Measurements from ENCODE around the gene SPINK2. TPM values are rescaled to one million over a fixed set of nuclear protein-coding genes. Genes with fewer than 3 reads are reported as not detected.

SPINK2 gene
- total and polyA plus RNA-seq, 2 of the 13 experiments (the other 11 are each of a cell fraction or from before 2014, with no cell fraction given), result not detected

DNA sequence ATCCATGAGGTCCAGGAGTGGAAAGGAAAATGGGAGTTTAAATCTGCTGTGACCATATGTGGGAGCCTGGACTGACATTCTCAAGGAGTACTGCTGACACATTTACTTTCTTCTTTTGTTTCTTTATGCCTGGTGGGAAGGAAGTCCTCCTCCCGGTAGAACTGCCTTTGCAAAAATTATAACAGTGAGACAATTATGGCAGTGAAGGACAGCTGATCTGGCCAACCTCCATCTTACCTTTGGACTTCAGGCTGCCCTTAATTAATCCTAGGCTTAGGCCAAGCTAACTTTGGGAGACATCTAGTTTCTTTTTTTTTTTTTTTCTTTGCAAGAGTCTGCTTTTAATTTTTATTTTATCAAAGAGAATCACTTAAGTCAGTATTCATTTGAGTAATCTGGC is 61.3 kb downstream of the SPINK2 start:
- intact Hi-C loops (cut with micrococcal nuclease; ENCODE audit: unreplicated experiment) (no loop called here), in situ Hi-C loops (cut with HindIII; ENCODE audit: extremely low pct_ligation_motif_present, low pct_unique_long_range_greater_than_20kb) (no loop called here)
- CTCF ChIA-PET (ENCODE audit: low intra/inter-chr PET ratio, low total read pairs), result no interaction called here
- no peak overlapping the region for H3K27ac ChIP-seq (ENCODE audit: extremely low read length, insufficient read depth, low read length)
- POLR2A ChIA-PET, result no interaction called here
- no peaks in the 10 kb centered on the region for H3K79me2 ChIP-seq (ENCODE audit: insufficient read depth, low read length)
- H3K36me3 ChIP-seq (replicated peaks in 1 of 2; ENCODE audit: control insufficient read depth in 1 of 2, insufficient read depth in 2 of 2, low read length in 2 of 2), result no peaks in the 10 kb centered on the region
- DNase-seq (ENCODE audit: low spot score) (no peak), ATAC-seq (no peak), FAIRE-seq (no peak)
- H3K4me2 ChIP-seq (ENCODE audit: low read depth, low read length), result no peak overlapping the region
- no peak overlapping the region for H3K9ac ChIP-seq (ENCODE audit: insufficient read depth, low read depth, low read length)
- WGBS (ENCODE audit: low lambda C conversion rate), result 71% methylated on average over 1 of the region's 1 CpG
- no TSS peak for BruUV-seq (replicated peaks)
- H2AFZ ChIP-seq (ENCODE audit: low read length), result no peak overlapping the region
- no peaks in the 10 kb centered on the region for H4K20me1 ChIP-seq (ENCODE audit: insufficient read depth, low read length)
- no peak overlapping the region for H3K4me3 ChIP-seq (replicated peaks in 1 of 3; ENCODE audit: insufficient read depth in 1 of 3, low read depth in 2 of 3, low read length in 3 of 3)
- no peaks in the 10 kb centered on the region for H3K4me1 ChIP-seq (ENCODE audit: insufficient read depth, low read length)
- H3K9me3 ChIP-seq (ENCODE audit: low read length), result no peaks in the 10 kb centered on the region
- TF ChIP-seq SNRNP70 (IDR thresholded peaks at IDR 0.05; ENCODE audit: low read depth, low read length) (no peak), TCF12 (IDR thresholded peaks at IDR 0.05) (no peak), TCF12 (CRISPR knock-in tag; IDR thresholded peaks at IDR 0.05) (no peak), LCORL (IDR thresholded peaks at IDR 0.05) (no peak), LCORL (CRISPR knock-in tag; IDR thresholded peaks at IDR 0.05) (no peak), SP1 (IDR thresholded peaks at IDR 0.05) (no peak), SP1 (CRISPR knock-in tag; IDR thresholded peaks at IDR 0.05) (no peak), ZNF20 (CRISPR knock-in tag; IDR thresholded peaks at IDR 0.05) (no peak), WIZ (CRISPR knock-in tag; IDR thresholded peaks at IDR 0.05) (no peak), RBM22 (optimal IDR thresholded peaks at IDR 0.05; ENCODE audit: low read length) (no peak)
- TF ChIP-seq, protein P1, sequence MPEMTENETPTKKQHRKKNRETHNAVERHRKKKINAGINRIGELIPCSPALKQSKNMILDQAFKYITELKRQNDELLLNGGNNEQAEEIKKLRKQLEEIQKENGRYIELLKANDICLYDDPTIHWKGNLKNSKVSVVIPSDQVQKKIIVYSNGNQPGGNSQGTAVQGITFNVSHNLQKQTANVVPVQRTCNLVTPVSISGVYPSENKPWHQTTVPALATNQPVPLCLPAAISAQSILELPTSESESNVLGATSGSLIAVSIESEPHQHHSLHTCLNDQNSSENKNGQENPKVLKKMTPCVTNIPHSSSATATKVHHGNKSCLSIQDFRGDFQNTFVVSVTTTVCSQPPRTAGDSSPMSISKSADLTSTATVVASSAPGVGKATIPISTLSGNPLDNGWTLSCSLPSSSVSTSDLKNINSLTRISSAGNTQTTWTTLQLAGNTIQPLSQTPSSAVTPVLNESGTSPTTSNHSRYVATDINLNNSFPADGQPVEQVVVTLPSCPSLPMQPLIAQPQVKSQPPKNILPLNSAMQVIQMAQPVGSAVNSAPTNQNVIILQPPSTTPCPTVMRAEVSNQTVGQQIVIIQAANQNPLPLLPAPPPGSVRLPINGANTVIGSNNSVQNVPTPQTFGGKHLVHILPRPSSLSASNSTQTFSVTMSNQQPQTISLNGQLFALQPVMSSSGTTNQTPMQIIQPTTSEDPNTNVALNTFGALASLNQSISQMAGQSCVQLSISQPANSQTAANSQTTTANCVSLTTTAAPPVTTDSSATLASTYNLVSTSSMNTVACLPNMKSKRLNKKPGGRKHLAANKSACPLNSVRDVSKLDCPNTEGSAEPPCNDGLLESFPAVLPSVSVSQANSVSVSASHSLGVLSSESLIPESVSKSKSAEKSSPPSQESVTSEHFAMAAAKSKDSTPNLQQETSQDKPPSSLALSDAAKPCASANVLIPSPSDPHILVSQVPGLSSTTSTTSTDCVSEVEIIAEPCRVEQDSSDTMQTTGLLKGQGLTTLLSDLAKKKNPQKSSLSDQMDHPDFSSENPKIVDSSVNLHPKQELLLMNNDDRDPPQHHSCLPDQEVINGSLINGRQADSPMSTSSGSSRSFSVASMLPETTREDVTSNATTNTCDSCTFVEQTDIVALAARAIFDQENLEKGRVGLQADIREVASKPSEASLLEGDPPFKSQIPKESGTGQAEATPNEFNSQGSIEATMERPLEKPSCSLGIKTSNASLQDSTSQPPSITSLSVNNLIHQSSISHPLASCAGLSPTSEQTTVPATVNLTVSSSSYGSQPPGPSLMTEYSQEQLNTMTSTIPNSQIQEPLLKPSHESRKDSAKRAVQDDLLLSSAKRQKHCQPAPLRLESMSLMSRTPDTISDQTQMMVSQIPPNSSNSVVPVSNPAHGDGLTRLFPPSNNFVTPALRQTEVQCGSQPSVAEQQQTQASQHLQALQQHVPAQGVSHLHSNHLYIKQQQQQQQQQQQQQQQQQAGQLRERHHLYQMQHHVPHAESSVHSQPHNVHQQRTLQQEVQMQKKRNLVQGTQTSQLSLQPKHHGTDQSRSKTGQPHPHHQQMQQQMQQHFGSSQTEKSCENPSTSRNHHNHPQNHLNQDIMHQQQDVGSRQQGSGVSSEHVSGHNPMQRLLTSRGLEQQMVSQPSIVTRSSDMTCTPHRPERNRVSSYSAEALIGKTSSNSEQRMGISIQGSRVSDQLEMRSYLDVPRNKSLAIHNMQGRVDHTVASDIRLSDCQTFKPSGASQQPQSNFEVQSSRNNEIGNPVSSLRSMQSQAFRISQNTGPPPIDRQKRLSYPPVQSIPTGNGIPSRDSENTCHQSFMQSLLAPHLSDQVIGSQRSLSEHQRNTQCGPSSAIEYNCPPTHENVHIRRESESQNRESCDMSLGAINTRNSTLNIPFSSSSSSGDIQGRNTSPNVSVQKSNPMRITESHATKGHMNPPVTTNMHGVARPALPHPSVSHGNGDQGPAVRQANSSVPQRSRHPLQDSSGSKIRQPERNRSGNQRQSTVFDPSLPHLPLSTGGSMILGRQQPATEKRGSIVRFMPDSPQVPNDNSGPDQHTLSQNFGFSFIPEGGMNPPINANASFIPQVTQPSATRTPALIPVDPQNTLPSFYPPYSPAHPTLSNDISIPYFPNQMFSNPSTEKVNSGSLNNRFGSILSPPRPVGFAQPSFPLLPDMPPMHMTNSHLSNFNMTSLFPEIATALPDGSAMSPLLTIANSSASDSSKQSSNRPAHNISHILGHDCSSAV (CRISPR knock-in tag; IDR thresholded peaks at IDR 0.05; ENCODE audit: borderline replicate concordance), result no peak
- TF ChIP-seq, protein P2, sequence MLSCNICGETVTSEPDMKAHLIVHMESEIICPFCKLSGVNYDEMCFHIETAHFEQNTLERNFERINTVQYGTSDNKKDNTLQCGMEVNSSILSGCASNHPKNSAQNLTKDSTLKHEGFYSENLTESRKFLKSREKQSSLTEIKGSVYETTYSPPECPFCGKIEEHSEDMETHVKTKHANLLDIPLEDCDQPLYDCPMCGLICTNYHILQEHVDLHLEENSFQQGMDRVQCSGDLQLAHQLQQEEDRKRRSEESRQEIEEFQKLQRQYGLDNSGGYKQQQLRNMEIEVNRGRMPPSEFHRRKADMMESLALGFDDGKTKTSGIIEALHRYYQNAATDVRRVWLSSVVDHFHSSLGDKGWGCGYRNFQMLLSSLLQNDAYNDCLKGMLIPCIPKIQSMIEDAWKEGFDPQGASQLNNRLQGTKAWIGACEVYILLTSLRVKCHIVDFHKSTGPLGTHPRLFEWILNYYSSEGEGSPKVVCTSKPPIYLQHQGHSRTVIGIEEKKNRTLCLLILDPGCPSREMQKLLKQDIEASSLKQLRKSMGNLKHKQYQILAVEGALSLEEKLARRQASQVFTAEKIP (CRISPR knock-in tag; IDR thresholded peaks at IDR 0.05; ENCODE audit: borderline replicate concordance), result no peak
- peaks cover 1 to 23% of the 10 kb centered on the region in 2 experiments; a peak in 2 of 5 replicates for H3K27me3 ChIP-seq (ENCODE audit: control insufficient read depth in 1 of 2, insufficient read depth in 2 of 2, low read length in 2 of 2)
